GM18858 (cell line): ENCODE data around the gene PRKRA.
"Not testable (repeated sequence)": the region's sequence is repeated elsewhere in the genome, so short reads cannot be mapped to it uniquely, and the experiment has no call there.

ENCODE experiments used
- ATAC-seq: cut with Tn5 transposase; IDR thresholded peaks from one replicate; pipeline ENCODE4 v1.9.1; 2021; ENCODE audit not compliant: unreplicated experiment

PRKRA gene

DNA sequence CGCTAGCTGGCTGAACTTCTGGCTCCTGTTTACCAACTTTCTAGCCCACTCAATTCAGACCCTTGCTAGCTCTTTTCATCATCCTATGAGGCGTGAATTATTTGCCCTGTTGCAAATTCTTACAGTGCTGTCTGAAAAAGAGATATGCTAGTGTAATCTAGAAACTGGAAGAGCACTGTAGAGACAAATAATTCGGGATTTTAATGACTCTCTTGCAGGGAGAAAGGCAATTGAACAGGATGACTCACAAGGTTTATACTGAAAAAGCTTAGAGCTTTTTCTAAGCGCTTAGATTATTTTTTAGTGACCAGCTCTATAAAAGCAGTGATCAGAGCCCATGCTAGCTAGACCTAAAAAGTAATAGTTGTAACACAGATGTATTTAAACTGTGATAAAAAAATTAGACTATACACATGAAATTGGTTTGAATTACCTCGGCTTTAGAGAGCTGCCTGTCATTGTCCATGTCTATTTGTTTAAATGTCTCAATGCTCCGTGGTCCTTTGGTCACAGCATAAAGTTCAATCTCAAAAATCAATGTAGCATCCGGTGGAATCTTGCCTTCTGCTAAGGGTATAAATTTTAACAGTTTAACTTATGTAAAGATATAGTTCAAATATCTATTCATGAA, 18.4 kb upstream of the PRKRA start:
- no peak for ATAC-seq

DNA sequence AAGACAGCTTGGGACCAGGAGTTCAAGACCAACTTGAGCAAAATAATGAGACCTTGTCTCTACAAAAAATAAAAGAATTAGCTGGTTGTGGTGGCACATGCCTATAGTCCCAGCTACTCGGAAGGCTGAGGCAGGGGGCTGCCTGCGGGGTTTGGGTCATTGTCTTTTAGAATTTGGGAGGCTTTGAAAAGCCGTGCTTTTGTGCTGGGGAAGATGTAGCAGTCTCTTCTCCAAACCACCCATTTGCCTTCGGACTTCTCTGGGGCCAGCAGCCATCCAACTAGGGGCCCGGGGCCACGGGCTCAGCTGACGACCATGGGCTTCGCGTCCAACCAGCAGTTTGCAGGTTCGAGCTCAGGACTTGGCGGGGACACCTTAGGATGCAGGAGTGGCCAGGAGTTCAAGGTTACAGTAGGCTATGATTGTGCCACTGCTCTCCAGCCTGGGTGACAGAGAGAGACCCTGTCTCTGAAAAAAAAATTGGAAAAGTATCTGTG, 6.5 kb upstream of the PRKRA start:
- ATAC-seq = no peak

GRCh38 chr2:178455947-178456346, 5.0 kb upstream of the PRKRA start:
- ATAC-seq = no peak

- ATAC-seq = no peak
Observed at GRCh38 chr2:178452870-178453269, 1.9 kb upstream of the PRKRA start.

- no peak for ATAC-seq
Observed at GRCh38 chr2:178452334-178452733, 1.4 kb upstream of the PRKRA start.

- peak; percentile 32 for ATAC-seq
Observed at GRCh38 chr2:178450524-178450773, 526 bp downstream of the PRKRA start.

- peak; percentile 4 for ATAC-seq
Observed at GRCh38 chr2:178449700-178450523, 1.1 kb downstream of the PRKRA start.

DNA sequence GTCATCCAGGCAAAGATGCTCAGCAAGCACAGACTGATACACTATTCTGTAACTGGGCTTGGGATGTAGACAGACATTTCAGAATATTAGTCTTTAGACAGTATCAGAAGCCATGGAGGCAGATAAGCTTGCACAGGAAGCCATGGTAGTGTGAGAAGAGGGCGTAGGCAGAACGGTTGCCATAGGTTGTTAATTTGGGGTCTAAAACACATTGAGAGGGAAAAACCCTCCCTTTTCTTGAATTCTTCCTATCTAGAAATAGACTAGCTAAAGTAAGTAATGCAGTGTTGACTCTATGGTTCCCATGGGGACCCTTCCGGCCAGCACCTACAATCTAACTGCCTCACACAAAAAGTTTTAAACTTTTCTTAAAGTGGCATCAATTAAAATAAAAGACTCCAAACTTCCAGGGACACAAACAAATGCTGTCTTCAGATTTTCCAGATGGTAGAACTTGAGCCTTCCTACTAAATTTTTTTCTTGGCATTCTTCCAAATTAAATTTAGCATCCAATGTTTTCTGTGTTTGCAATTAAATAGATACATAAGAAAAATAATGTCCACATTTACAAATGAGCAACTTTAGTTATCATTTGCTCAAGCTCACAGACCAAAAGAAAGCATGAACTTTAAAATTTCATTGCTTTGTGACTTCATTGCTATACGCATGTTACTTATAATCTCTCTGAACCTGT, 1.9 kb downstream of the PRKRA start:
- ATAC-seq = peak; percentile 9

DNA sequence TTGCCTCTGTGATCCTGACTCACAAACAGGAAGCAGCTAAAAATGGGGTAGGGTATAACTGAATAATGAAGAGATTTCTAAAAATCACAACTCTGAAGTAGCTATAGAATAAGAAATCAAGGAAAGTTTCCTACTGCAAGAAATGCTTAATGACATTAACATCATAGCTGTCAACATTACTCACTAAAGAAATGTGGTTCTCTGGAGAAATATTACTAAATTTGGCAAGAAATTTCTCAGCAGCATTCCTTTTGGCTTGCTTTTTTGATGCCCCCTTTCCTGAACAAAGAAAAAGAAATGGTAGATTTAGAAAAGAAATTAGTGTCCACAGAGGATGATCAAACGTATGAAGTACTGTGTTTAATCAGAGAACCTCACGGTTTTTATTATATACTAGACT, 9.5 kb downstream of the PRKRA start:
- ATAC-seq = no peak

DNA sequence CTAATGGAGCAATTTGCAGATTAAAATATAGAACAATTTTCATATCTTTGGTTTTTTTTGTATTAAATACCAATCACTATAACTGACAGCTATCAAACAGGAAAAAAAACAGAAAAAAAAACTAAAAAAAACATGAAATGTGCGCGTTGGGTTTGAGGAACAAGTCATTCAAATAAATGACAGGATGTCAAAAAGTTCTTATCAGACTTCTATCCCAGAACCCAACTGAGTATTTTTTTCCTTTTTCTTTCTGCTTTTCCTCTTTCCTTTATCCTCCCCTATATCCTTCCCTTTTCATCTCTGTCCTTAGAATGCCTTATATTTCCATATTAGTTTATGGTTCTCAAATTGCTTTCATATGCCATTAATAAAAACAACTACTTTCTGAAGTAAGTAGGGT, 14.3 kb downstream of the PRKRA start:
- no peak for ATAC-seq

GRCh38 chr2:178429336-178429735, 21.6 kb downstream of the PRKRA start:
- ATAC-seq = no peak

DNA sequence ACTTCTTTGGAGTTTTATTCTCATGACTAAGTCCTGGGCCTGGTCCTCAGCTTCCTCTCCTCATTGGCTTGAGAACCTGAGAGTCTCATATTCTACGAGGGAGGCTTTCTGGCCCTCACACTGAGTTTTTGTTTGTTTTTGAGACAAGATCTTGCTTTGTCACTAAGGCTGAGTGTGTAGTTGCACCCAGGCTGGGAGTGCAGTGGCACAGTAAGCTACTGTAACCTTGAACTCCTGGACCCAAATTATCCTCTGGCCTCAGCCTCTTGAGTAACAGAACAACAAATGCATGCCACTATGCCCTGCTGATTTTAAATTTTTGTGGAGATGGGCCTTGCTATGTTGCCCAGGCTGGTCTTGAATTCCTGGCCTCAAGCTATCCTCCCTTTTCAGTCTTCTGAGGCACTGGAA, 22.6 kb downstream of the PRKRA start:
- no peak for ATAC-seq

- ATAC-seq = no peak
Observed at GRCh38 chr2:178427458-178427857, 23.5 kb downstream of the PRKRA start.

DNA sequence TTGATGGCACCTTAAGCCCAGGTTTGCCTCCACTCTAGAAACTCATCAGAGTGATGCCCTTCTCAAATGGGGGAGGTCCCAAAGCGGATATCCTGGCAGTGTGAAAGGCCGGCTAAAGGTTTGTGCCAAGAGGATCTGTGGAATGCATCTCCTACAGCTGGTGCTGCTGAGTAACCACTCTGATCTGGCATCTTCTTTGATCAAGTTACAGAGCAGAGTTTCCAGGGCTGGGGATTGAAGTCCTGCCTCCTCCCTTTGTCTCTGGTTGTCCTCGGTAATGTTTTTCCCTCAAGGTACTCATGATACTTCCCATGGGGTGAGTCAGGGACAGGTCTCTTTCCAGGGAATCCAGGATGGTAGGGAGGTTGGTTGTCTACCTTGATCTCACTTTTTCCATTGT, 24.6 kb downstream of the PRKRA start:
- ATAC-seq = no peak

GRCh38 chr2:178425255-178425827, 25.6 kb downstream of the PRKRA start:
- ATAC-seq = no peak

DNA sequence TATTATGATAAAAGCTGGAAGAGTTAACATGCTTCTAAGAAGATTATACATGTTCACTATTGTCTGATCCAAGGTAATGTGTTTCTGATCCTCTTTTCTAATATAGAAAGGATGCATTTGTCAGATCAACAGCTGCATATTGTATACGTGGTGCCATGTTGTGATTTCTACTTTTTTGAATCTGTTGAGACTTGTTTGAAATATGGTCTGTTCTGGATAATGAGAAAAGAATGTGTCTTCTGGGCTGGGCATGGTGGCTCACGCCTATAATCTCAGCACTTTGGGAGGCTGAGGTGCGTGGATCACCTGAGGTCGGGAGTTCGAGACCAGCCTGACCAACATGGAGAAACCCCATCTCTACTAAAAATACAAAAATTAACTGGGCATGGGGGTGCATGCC, 27.2 kb downstream of the PRKRA start:
- not testable (repeated sequence) for ATAC-seq

- ATAC-seq = no peak
Observed at GRCh38 chr2:178422097-178422496, 28.9 kb downstream of the PRKRA start.

DNA sequence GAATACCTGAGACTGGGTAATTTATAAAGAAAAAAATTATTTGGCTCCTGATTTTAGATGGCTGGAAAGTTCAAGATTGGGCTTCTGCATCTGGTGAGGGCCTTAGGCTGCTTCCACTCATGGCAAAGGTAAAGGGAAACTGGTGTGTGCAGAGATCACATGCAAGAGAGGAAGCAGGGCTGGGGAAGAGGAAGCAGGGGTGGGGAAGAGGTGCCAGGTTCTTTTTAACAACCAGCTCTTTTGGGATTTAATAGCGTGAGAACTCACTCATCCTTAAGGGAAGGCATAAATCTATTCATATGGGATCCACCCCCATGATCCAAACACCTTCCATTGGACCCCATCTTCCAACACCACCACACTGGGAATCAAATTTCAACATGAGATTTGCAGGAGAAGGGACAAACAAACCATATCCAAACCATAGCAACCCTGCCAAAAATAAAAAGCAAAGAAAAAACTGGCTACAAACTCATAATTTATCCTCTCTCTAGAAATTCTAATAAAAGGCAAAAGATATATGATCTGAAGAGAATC, 30.4 kb downstream of the PRKRA start:
- ATAC-seq = no peak

GRCh38 chr2:178419123-178419522, 31.9 kb downstream of the PRKRA start:
- no peak for ATAC-seq

- ATAC-seq = no peak
Observed at GRCh38 chr2:178418426-178418825, 32.5 kb downstream of the PRKRA start.

DNA sequence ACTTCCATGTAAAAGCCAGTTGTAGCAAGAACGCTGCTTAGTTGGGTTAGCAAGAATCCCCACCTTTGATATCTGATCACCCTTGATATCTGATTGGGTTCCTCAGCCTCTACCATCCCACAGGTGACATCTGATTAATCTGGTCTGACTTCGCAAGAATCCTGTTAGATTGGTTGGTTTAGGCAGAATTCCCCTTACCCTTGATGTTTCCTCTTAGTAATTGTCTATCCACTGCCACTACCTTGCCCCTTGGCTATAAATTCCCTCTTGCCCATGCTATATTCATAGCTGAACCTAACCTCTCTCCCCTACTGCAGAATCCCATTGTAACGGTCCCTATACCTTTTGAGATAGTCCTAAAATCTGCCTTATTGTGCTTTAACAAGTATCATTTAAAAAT, 33.1 kb downstream of the PRKRA start:
- ATAC-seq = no peak

- no peak for ATAC-seq
Observed at GRCh38 chr2:178415979-178416378, 35.0 kb downstream of the PRKRA start.
